Upper lobe of right lung (tissue), 1 donor: ENCODE measurements around the gene CCL17. TPM values are rescaled to one million over a fixed set of nuclear protein-coding genes. Genes with fewer than 3 reads are reported as not detected.

Experiments
- ATAC-seq: fragments of 200-7000 bp; cut with Tn5 transposase; one replicate; pipeline ENCODE4 v1.9.1; 2020; ENCODE audit warnings: mild to moderate bottlenecking, moderate library complexity
- DNase-seq: peaks from one replicate; pipeline ENCODE4 v3.0.0-alpha.2; 2020
- H3K27ac ChIP-seq: fragments of 200-600 bp; one replicate; pipeline ENCODE4 v1.8.0; 2022
- H3K27me3 ChIP-seq: fragments of 200-600 bp; one replicate; pipeline ENCODE4 v1.8.0; 2022; ENCODE audit warnings: mild to moderate bottlenecking
- H3K36me3 ChIP-seq: fragments of 200-600 bp; one replicate; pipeline ENCODE4 v1.8.0; 2022
- H3K4me1 ChIP-seq: fragments of 200-600 bp; one replicate; pipeline ENCODE4 v1.8.0; 2022
- H3K4me3 ChIP-seq: fragments of 200-600 bp; one replicate; pipeline ENCODE4 v1.8.0; 2022; ENCODE audit warnings: mild to moderate bottlenecking
- H3K9me3 ChIP-seq: fragments of 200-600 bp; one replicate; pipeline ENCODE4 v1.8.0; 2022
- CTCF ChIP-seq: fragments of 200-600 bp; IDR thresholded peaks from one replicate; pipeline ENCODE4 v1.8.0; 2022; ENCODE audit warnings: antibody characterized with exemption
- intact Hi-C: fragments of 100-400 bp; cut with DNase I; formaldehyde crosslinking; loops from one replicate; pipeline ENCODE4 v1.11.0; 2022
- total RNA-seq: library from RNA; stranded (reverse); fragmentation: NEBNext Ultra II Directional; extraction: Animal tissue kit (Norgen Biotek cat#: 25700); gene quantifications from one replicate; pipeline ENCODE4 v1.2.1, GENCODE V29; 2021
- donor health status: DM: no; HTN: yes; CAD: no; lungs with severe emphysema.

The CCL17 gene
- total RNA-seq, 1 donor from 2014 or later: 15.5 TPM

- Histone ChIP-seq H3K4me3 (no peak overlapping the region), H3K36me3 (no peaks in the 10 kb centered on the region), H3K9me3 (no peaks in the 10 kb centered on the region), H3K27me3 (no peaks in the 10 kb centered on the region), H3K27ac (no peak overlapping the region), H3K4me1 (no peaks in the 10 kb centered on the region)
- ATAC-seq: no peak
- DNase-seq: no peak
- intact Hi-C loops: no loop called here
- TF ChIP-seq CTCF: no peak
Observed at GRCh38 chr16:57367116-57367752, 37.3 kb upstream of the CCL17 start.

GRCh38 chr16:57371494-57372371 lies 32.8 kb upstream of the CCL17 start:
- TF ChIP-seq CTCF: no peak
- Histone ChIP-seq H3K36me3 (no peaks in the 10 kb centered on the region), H3K27me3 (no peaks in the 10 kb centered on the region), H3K27ac (peak overlapping the region; percentile 67), H3K9me3 (no peaks in the 10 kb centered on the region), H3K4me1 (no peaks in the 10 kb centered on the region), H3K4me3 (peak overlapping the region; percentile 47)
- intact Hi-C loops: loop anchor here (5.0 kb wide), 1 partner anchor 64 kb away; no protein-coding TSS in a partner anchor
- DNase-seq (no peak), ATAC-seq (no peak)

GRCh38 chr16:57372372-57373116 lies 32.0 kb upstream of the CCL17 start, which contains the start of gene CX3CL1:
Gene CX3CL1 (plus strand): TSS chr16:57372490. CDS start chr16:57372569, 79 bp downstream.
- peak; percentile 70 for DNase-seq
- peak; percentile 30 for TF ChIP-seq CTCF
- intact Hi-C loops: loop anchor here (5.0 kb wide), 1 partner anchor 65 kb away; no protein-coding TSS in a partner anchor

GRCh38 chr16:57373117-57373947 lies 31.2 kb upstream of the CCL17 start:
- Histone ChIP-seq H3K4me1 (peaks cover 3% of the 10 kb centered on the region), H3K9me3 (no peaks in the 10 kb centered on the region), H3K4me3 (peak overlapping the region; percentile 47), H3K27me3 (no peaks in the 10 kb centered on the region), H3K27ac (peak overlapping the region; percentile 67), H3K36me3 (no peaks in the 10 kb centered on the region)
- no peak for TF ChIP-seq CTCF
- ATAC-seq (no peak), DNase-seq (no peak)
- intact Hi-C loops: loop anchor here (5.0 kb wide), 1 partner anchor 66 kb away; no protein-coding TSS in a partner anchor

More at GRCh38 chr16:57372372-57373116, 32.0 kb upstream of the CCL17 start, which contains the start of gene CX3CL1:
- ATAC-seq: peak; percentile 74
- Histone ChIP-seq H3K27ac (peak within 1 kb of the TSS; percentile 67), H3K27me3 (no peaks in the 10 kb centered on the region), H3K36me3 (no peaks in the 10 kb centered on the region), H3K4me1 (peaks cover under 1% of the 10 kb centered on the region), H3K9me3 (no peaks in the 10 kb centered on the region), H3K4me3 (peak within 1 kb of the TSS; percentile 47)
